ENCODE measurements around the gene VPS26C. TPM values are rescaled to one million over a fixed set of nuclear protein-coding genes. Genes with fewer than 3 reads are reported as not detected.

The VPS26C gene
- polyA plus RNA-seq, 6 donors from 2014 or later = 46.1 to 64.6 (median 61.0) TPM

DNA sequence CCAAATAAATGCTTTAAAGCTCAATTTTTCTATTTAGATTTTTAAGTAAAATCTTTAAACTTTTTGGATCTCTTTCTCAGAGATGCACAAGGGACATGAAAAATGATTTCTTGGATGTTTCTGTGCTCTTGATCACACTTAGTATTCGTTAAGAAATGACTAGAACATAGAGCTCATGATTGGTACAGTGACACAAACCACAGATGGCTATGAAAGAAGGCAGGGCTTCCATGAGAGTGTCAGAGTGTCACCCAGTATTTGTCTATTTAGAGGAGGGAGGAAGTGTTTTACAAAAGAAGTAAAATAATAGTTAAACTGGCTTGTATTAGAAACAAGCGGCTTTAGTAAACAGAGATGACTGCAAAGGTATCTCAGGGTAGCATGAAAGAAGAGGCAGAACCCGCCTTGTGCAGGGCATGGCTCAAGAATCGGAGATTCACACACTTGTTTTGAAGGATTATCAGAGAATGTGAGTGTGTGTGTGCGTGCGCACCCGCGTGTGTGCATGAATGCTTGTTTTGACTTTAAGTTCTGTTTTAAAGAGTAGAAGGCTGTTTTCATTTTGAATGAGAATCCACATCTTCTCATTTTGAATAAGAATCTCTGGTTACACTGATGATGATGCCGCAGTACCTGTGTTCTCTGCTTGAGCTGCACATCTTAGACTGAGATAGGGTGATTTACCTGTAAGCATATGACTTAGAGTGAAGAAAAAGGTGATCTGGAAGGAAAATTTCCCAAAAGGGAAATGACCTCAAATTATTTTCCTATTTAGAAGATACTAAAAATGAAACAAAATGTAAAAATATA is 82.1 kb downstream of the VPS26C start:
- ATAC-seq (ENCODE audit: low read depth in 2 of 2) (no peak), DNase-seq (no peak)
- H3K9me3 Mint-ChIP-seq = peaks cover 0 to 3% (median 2%) of the 10 kb centered on the region in 7 donors
- no peak overlapping the region for H3K4me3 Mint-ChIP-seq
- H3K36me3 Mint-ChIP-seq = peaks cover 15 to 22% of the 10 kb centered on the region in 2 donors
- no peaks in the 10 kb centered on the region for H3K4me1 Mint-ChIP-seq
- H3K27me3 Mint-ChIP-seq = no peaks in the 10 kb centered on the region
- H3K27ac Mint-ChIP-seq = peak overlapping the region in 1 of 6 donors; percentile 10

DNA sequence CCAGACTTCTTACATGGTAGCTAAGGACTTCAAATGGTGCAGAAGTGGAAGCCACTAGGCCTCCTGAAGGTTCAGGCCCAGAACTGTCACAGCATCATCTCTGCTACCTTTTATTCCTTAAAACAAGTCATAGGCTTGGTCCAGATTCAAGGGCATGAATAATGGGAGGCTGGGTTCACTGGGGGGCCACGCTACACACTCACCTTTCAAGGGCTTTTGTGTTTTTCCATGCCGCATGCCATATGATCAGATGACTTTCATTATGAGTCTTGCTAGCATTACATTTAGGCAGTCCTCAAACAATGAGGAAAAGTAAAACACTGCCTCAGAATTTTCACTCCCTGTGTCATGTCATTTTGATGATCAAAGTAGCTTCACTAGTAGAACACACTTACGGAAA is 83.4 kb downstream of the VPS26C start:
- ATAC-seq (ENCODE audit: low read depth in 2 of 2) = no peak
- no peak for DNase-seq

GRCh38 chr21:37182222-37182621 is 84.9 kb downstream of the VPS26C start:
- no peak for ATAC-seq (ENCODE audit: low read depth in 2 of 2)
- no peak for DNase-seq
- Mint-ChIP-seq H3K36me3 (peaks cover 28 to 32% of the 10 kb centered on the region in 2 donors), H3K9me3 (peaks cover 0 to 12% (median 3%) of the 10 kb centered on the region in 7 donors), H3K4me3 (no peak overlapping the region), H3K4me1 (no peaks in the 10 kb centered on the region), H3K27me3 (no peaks in the 10 kb centered on the region), H3K27ac (no peak overlapping the region)

More for the DNA sequence above, 83.4 kb downstream of the VPS26C start:
- peak overlapping the region in 4 of 6 donors; percentile 1 to 54 (median 28) for H3K27ac Mint-ChIP-seq
- no peaks in the 10 kb centered on the region for H3K4me1 Mint-ChIP-seq
- peaks cover 25 to 33% of the 10 kb centered on the region in 2 donors for H3K36me3 Mint-ChIP-seq
- H3K27me3 Mint-ChIP-seq = no peaks in the 10 kb centered on the region
- peaks cover 0 to 12% (median 3%) of the 10 kb centered on the region in 7 donors for H3K9me3 Mint-ChIP-seq
- no peak overlapping the region for H3K4me3 Mint-ChIP-seq

GRCh38 chr21:37181059-37181458 is 86.1 kb downstream of the VPS26C start:
- no peaks in the 10 kb centered on the region for H3K4me1 Mint-ChIP-seq
- H3K9me3 Mint-ChIP-seq = peaks cover 0 to 12% (median 3%) of the 10 kb centered on the region in 7 donors
- H3K4me3 Mint-ChIP-seq = no peak overlapping the region
- peak overlapping the region in 1 of 6 donors; percentile 30 for H3K27ac Mint-ChIP-seq
- no peak for ATAC-seq (ENCODE audit: low read depth in 2 of 2)
- DNase-seq = no peak
- H3K27me3 Mint-ChIP-seq = no peaks in the 10 kb centered on the region
- H3K36me3 Mint-ChIP-seq = peaks cover 26 to 34% of the 10 kb centered on the region in 2 donors

DNA sequence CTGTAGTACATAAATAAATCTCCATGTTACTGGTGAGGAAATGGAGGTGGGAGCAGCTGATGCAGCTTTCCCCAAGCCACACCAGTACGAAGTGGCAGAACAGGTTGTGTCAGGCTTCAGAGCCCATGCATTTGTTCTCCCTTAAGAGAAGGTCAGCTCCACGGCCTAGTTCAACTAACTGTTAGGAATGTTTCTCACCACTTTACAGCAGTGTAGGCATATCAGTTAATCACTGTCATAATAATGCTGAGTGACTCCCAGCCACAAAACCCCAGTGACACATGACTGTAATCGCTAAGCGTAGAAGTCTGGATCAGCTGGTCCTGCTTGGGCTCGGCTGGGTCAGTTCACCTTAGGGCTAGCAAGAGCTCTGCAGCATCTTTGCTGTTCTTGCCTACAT is 90.4 kb downstream of the VPS26C start:
- Mint-ChIP-seq H3K36me3 (peaks cover 47 to 51% of the 10 kb centered on the region in 2 donors), H3K9me3 (peaks cover 0 to 12% (median 3%) of the 10 kb centered on the region in 7 donors), H3K27me3 (no peaks in the 10 kb centered on the region), H3K4me1 (no peaks in the 10 kb centered on the region), H3K27ac (no peak overlapping the region), H3K4me3 (no peak overlapping the region)
- ATAC-seq (ENCODE audit: low read depth in 2 of 2) = no peak
- DNase-seq = no peak

Other genes with a start within 250 kb of the VPS26C start
- gene PIGP, start 194.3 kb downstream of the VPS26C start, polyA plus RNA-seq (ENCODE audit: low read depth in 6 of 6) = 10 to 100 TPM; 30.6 to 58.7 (median 36.7) TPM
- gene TTC3, start 194.1 kb downstream of the VPS26C start, polyA plus RNA-seq (ENCODE audit: low read depth in 6 of 6) = 10 to 100 TPM; 54.7 to 97.7 (median 62.1) TPM
- gene DYRK1A, start 99.4 kb upstream of the VPS26C start, polyA plus RNA-seq (ENCODE audit: low read depth in 6 of 6) = 10 to 100 TPM in 3 of 6 donors, 1 to 10 TPM in 3; 5.9 to 14.3 (median 10.2) TPM

Data from naive B cell (primary cell).